HepG2 (cell line): Measurements from ENCODE around the gene PSMD3. TPM values are rescaled to one million over a fixed set of nuclear protein-coding genes. Genes with fewer than 3 reads are reported as not detected.

Source experiments
- MXD1 ChIP-seq: sonication (generic); formaldehyde crosslinking; IDR thresholded peaks from 2 replicates; pipeline ENCODE4 v1.4.0; 2020; ENCODE audit warnings: mild to moderate bottlenecking, missing genetic modification reagents
- TEAD3 ChIP-seq: optimal IDR thresholded peaks from 2 replicates; pipeline ENCODE3; 2016; ENCODE audit warnings: borderline replicate concordance
- ZFP91 ChIP-seq: sonication (generic); formaldehyde crosslinking; IDR thresholded peaks from 2 replicates; pipeline ENCODE4 v1.9.0; 2022; ENCODE audit warnings: missing genetic modification reagents, mild to moderate bottlenecking, borderline replicate concordance
- ZNF646 ChIP-seq: sonication (generic); formaldehyde crosslinking; IDR thresholded peaks from 2 replicates; pipeline ENCODE4 v1.9.0; 2021; ENCODE audit warnings: mild to moderate bottlenecking, missing genetic modification reagents
- ZSCAN30 ChIP-seq: sonication (generic); formaldehyde crosslinking; IDR thresholded peaks from 2 replicates; pipeline ENCODE4 v1.5.0; 2020; ENCODE audit warnings: mild to moderate bottlenecking, missing genetic modification reagents
- polyA plus RNA-seq, 8 experiments: library from polyadenylated mRNA; depleted of rRNA in 3 of 8; stranded (reverse) in 7 of 8; unstranded in 1 of 8; fragments of >200 nt; fragmentation: Illumina TruSeq in 4 of 8; extraction: Trizol in 4 of 8; gene quantifications; 2 replicates each; pipeline versions ENCODE4 v1.2.1 to v1.2.3, GENCODE V29; 2011 to 2016; ENCODE audit warnings: low read depth in 4 of 8, missing spikeins in 1 of 8, mixed read lengths in 1 of 8; ENCODE audit not compliant: insufficient read depth in 1 of 8
- total RNA-seq, 5 experiments: library from RNA; depleted of rRNA; stranded (reverse); fragments of >200 nt; fragmentation: Illumina TruSeq; extraction: Trizol; gene quantifications; 2 replicates each; pipeline ENCODE4 v1.2.3, GENCODE V29; 2016; ENCODE audit warnings: low read depth in 1 of 5

The PSMD3 gene
- total and polyA plus RNA-seq, 2 of the 13 experiments (the other 11 are each of a cell fraction or from before 2014, with no cell fraction given), result 97.4 to 146 TPM

- TF ChIP-seq ZFP91 (peak; percentile 28; the same call in 1 of the 2 replicates), MXD1 (0 out of 2 replicates have a peak, but pooled peaks have one; percentile 26), ZSCAN30 (CRISPR knock-in tag) (no peak), ZNF646 (CRISPR knock-in tag) (no peak), TEAD3 (CRISPR knock-in tag) (no peak)
Observed at GRCh38 chr17:40015005-40015997, 34.7 kb downstream of the PSMD3 start, which contains the start of gene CSF3 (continued).
